GM23248 (cell line): Measurements from ENCODE around the gene CTNNA3.

Source experiments
- EZH2 ChIP-seq: fragments of 200-600 bp; sonication (generic); IDR thresholded peaks from 2 replicates; pipeline ENCODE4 v1.6.1; 2018; ENCODE audit warnings: antibody characterized with exemption, mild to moderate bottlenecking; ENCODE audit not compliant: insufficient read depth, poor library complexity, severe bottlenecking
- EZH2phosphoT487 ChIP-seq: fragments of 200-600 bp; sonication (generic); IDR thresholded peaks from 2 replicates; pipeline ENCODE4 v1.6.1; 2018; ENCODE audit warnings: antibody characterized with exemption, moderate library complexity, mild to moderate bottlenecking, low read depth; ENCODE audit not compliant: insufficient read depth

- TF ChIP-seq EZH2 (no peak), EZH2phosphoT487 (no peak)
Observed at GRCh38 chr10:66301078-66301477, 1394.9 kb downstream of the CTNNA3 start.
